GM19455 (cell line): ENCODE measurements around the gene OPA1.
"Not testable (repeated sequence)": the region's sequence is repeated elsewhere in the genome, so short reads cannot be mapped to it uniquely, and the experiment has no call there.

Source experiments
- ATAC-seq: cut with Tn5 transposase; IDR thresholded peaks from one replicate; pipeline ENCODE4 v1.9.1; 2021; ENCODE audit not compliant: unreplicated experiment

Gene OPA1

DNA sequence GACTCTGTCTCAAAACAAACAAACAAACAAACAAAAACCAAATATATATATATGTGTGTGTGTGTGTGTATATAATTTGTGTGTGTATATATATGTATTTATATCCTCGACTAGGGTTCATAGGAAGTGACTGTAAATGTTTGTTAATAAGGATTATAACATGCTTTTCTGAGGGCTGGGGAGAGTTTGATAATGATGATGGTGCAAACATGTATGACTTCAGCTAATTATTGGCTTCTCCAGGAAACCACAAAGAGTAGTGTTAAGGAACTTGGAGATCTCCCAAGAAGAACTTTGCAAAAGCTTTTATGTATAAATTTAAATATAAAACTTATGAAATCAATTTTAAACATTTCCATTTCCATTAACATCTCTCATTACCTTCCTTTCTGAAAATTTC lies 3.9 kb upstream of the OPA1 start:
- no peak for ATAC-seq

DNA sequence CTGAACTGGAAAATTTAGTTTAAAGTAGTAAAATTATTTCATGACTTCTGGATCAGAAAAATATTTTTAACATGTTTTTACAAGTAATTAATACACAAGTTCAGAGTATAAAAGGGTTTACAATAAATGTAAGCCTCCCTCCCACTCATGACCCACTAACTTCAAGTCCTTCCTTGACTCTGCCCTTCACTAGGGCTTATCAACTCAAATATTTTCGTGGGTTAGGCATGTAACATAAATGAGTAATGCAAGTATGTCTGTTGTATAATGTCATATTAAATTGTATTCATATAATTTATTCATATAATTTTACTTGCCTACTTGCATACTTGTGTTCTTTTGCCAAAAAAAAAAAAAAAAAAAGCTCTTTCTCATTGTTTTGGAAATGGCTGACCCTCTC lies 3.4 kb upstream of the OPA1 start:
- no peak for ATAC-seq

DNA sequence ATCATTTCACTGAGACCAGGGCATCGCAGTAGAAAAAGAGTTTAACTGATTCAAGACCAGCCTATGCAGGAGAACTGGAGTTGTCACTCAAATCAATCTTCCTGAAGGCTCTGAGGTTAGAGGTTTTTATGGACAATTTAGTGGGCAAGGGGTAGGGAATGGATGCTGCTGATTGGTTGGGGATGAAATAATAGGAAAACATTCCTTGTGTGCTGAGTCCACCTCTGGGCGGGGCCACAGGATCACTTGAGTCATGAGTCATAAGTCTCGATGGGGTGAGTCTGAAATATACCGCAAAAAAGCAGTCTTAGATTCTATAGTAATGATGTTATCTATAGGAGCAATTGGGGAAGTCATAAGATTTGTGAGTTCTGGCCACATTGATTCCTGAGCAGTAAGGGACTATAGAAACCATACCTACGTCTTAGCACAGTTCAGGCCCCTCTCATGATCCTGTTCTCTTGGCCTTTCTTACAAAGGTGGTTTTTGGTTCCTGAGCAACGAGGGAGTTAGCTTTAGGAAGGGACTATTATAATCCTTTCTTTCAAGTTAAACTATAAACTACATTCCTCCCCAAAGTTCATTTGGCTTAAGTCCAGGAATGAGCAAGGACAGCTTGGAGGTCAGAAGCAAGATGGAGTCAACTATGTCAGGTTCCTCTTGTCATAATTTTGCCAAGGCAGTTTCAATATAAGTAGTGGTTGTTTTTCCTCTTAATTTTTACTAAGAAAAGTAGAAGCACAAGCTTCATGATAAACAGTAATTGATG lies 2.7 kb upstream of the OPA1 start:
- ATAC-seq, result no peak

DNA sequence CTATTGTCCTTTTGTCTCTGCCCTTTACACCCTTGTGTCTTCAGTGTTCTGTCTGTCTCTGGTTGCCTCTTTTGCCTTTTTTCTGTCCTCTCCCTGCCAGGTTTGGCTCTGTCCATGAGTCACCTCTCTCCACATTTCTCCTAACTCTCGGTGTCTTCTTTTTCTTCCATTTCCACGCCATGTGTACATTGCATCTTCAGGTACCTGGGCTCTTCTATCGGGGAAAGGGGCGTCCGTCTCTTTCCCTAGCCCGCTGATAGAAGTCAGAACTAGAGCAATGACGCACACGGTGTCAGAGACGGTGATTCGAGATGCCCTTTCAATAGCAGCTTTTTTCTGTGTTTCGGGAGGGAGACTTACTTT lies 641 bp downstream of the OPA1 start:
- ATAC-seq, result peak; percentile 16

DNA sequence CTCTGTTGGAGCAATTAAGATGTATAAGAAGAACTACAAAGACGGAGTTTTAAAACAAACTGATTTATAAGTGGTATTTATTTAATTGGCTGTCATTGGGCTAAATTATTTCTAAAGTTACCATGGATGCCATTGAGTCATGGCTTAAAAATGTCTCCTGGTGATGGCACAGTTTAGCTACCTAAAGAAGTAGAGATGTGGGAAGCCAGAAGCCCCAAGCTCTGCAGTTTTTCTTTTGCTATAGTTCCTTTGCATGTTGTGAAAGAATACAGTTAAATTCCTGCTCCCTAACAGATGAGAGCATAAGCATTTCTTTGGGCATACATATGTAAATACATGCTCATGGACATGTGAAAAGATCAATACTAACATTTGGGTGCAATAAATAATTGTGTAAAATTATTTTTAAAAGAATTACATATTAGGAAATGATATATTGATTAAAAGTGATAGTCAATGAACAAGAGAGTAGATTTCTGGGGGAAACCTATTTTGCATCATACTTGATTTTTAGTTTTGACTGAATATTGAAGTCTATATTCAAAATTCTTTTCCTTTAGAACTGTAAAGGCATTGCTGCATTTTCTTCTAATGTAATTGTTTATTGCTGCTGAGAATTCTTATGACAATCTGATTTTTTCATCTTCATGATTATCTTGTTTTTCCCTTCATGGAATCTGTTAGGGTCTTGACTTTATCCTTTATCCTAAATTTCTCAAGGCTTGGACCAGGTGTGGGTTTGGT lies 2.1 kb downstream of the OPA1 start:
- no peak for ATAC-seq

DNA sequence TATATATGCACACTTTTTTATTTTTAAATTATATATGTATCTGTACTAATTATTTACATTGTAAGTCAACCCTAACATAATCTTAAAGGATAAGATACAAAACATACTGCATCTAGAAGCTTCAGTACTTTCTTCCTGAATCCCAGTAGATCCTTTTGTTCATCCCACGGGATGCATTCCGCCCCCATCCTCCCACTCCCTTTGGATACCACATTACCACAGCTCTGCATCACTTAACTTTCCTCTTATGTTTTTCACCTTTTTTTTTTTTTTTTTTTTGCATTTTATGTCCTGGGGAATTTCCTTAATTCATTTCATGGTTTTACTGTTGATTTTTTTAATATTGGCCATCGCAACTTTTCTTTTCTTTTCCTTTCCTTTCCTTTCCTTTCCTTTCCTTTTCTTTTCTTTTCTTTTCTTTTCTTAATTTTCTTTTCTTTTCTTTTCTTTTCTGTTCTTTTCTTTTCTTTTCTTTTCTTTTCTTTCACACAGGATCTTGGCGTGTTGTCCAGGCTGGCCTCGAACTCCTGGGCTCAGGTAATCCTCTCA lies 3.0 kb downstream of the OPA1 start:
- no peak for ATAC-seq

DNA sequence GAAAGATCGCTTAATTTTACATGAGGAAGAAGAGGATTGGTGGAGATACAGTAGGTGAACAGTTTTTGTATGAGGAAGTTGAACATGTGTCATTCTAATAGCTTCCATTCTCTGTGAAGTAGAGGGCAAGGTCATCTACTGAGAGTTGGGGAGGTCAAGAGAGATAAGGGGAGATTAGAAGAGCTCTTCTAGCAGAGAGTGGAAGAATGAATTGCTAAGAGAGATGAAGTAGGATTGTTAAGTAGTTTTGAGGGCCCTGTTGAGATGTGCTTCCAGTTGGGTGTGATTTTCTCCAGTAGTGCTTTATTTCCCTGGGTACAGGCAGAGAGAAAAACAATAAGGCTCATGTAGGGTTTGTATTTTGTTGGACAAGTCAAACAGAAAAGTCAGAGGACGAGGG lies 5.2 kb downstream of the OPA1 start:
- ATAC-seq, result no peak

DNA sequence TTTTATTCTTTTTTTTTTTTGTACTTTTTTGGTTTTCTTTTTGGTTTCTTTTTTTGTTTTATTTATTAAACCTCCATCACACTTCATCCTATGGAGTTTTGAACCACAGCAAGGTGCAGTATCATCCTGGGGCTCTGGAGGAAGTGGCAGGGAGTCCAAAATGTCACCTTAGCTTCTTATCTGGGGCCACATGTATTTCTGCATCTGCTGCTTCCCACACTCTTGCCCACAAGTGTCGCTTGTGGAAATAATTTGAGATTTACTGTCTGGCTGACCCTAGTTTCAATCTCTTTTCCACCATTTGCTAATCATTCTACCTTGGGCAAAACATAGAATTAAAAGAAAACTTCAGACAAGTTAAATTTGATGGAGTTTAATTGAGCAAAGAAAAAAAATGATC lies 6.4 kb downstream of the OPA1 start:
- no peak for ATAC-seq

DNA sequence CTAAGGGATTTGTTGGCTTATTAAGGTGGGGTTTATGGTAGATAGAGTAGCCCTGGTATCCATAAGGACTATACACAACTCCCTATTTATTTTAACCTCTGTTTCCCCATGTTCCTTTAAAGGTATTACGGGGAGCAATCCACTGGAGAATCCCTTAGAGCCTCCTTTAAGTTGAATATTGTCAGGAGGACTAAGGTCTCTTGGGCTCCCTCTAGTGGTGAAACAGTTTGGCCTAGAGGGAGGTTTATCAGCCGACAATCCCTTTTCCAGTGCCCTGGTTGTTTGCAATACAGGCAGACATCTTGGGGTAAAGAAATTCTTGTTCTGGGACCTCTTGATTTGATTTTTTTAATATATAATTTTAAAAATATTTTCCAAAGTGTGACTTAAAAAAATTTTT lies 12.9 kb downstream of the OPA1 start:
- peak; percentile 90 for ATAC-seq

DNA sequence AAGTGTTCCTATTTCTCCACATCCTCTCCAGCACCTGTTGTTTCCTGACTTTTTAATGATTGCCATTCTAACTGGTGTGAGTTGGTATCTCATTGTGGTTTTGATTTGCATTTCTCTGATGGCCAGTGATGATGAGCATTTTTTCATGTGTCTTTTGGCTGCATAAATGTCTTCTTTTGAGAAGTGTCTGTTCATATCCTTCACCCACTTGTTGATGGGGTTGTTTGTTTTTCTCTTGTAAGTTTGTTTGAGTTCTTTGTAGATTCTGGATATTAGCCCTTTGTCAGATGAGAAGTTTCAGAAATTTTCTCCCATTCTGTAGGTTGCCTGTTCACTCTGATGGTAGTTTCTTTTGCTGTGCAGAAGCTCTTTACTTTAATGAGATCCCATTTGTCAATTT lies 13.9 kb downstream of the OPA1 start:
- ATAC-seq, result not testable (repeated sequence)

DNA sequence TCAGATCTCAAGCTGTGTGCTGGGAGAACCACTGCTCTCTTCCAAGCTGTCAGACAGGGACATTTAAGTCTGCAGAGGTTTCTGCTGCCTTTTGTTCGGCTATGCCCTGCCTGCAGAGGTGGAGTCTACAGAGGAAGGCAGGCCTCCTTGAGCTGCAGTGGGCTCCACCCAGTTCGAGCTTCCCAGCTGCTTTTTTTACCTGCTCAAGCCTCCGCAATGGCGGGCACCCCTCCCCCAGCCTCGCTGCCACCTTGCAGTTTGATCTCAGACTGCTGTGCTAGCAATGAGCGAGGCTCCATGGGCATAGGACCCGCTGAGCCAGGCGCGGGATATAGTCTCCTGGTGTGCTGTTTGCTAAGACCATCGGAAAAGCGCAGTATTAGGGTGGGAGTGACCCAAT lies 17.5 kb downstream of the OPA1 start:
- not testable (repeated sequence) for ATAC-seq

DNA sequence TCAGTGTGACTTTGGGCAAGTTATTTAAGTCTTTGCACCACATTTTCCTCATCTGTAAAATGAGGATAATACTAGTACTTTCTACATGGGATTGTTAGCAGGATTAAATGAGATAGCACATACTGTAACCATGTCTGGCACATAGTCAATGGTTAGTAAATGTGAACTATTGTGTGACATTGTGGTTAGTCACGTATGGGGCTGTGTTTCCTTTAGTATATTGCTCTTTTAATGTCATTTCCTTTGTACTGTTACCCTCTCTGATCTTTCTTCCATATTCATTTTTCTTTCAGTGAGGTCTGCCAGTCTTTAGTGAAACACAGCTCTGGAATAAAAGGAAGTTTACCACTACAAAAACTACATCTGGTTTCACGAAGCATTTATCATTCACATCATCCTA lies 21.4 kb downstream of the OPA1 start:
- no peak for ATAC-seq

DNA sequence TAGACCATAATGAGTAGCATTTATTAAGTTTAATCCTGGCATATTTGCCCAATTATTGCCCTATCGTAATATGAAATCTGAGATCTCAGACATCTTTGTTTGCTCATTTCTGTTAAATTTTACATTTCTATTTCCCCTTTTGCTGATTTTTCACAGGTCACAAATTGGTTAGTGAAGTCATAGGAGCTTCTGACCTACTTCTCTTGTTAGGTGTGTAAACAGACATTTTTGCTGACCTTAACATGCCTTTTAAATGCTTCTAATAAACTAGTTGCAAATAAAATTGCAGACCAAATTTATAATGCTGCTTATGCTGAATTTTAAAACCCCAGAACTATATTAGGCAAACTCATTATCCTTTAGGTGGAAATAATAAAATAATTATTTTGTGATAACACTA lies 24.6 kb downstream of the OPA1 start:
- no peak for ATAC-seq

DNA sequence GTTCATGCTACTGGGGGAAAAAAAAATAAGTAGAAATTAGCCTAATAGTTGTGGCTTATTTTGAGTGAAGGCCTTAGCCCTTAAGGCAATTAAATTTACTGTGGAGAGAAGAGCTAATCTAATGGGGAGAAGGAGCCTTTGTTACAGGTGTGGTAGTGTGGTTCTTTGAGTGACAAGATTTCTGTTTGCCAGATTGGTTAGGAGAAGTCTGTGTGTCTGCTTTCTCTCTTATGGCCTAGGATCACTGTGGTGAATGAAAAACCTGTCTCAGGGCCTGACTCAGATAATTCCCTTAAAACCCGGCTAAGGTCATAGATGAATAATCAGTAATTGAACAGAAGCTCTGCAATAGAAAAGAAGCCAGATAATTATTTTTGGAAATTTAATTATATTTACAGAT lies 27.0 kb downstream of the OPA1 start:
- ATAC-seq, result peak; percentile 53

DNA sequence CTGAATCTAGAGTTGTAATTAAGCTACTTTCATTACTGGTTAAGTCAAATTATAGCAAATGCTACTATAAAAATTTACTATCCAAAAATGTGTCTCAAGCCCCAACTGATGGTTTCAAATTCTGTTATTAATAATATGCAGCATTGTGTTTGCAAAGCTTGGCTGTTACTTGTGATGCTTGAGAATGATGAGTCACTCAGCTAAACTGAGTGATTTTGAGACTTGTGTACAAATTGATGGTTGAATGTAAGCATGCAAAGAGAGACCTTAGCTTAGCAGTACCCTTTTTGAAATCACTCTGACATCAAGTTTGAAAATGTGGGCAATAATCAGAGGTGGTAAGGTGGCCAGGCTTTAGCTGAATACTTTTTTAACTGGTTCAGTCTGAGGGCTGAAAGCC lies 27.6 kb downstream of the OPA1 start:
- ATAC-seq, result peak; percentile 75

DNA sequence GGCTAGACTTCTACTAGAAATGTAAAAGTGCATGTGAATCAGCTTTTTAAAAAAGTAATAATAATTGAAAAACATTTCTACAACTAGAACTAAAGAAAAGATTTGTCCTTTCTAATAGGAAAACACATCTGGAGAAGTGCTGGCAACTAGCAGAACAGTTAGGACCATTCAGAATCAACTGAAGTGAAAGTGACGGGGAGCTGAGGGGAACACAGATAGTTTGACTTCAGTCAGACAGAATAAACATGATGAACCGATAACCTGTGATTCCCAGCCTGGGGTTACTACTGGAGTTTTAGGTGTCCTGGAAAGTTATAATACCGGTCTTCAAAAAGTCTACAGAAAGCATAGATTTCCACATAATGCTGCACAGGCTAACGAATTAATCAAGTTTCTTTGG lies 28.1 kb downstream of the OPA1 start:
- no peak for ATAC-seq

DNA sequence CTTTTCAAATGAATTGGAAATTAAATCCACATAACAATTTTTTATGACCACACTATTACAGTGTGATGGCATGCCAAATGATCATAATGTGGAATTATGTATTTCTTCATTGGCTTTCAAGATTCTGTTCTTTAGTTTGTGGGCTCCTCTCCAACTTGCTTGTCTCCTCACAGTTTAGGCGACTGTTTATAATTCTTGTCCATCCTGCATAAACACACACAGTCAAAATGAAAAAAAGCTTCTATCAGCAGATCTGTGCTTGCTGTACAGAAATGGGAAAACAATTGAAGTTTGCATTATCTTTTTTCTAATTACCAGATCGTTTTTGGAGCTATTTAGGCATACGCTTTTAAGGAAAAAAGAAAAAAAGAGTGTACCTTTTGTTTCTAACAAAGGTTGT lies 37.0 kb downstream of the OPA1 start:
- ATAC-seq, result no peak

DNA sequence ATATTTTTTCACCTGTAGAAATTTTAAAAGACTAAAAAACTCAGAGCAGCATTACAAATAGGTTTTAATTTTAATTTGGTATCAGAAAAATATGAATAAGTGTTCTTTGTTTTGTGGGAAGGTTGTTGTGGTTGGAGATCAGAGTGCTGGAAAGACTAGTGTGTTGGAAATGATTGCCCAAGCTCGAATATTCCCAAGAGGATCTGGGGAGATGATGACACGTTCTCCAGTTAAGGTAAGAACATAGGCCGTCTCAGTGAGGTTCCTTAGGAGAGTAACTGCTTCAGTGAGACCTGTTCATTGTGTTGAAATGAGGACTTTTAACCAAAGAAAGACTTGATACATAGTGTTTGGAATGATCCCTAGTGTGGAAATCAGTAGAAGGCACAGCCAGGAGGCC lies 44.8 kb downstream of the OPA1 start:
- ATAC-seq, result no peak

DNA sequence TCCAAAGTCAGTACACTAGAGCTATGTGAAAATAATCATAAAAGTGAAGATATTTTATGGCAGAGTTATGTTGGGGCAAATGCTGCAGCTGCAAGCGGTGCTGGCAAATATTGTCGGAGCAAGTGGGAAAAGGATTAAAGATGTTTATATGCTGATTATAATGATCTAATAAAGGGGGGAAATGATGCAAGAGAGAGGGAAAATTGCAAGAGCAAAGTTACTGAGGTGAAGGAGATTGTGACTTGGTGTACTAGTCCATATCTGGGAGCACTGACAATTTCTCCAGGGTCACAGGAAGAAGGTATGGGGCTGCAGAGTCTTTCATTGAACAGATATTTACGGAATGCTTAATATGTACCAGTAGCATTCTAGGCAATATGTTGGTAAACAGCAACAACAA lies 45.8 kb downstream of the OPA1 start:
- no peak for ATAC-seq

DNA sequence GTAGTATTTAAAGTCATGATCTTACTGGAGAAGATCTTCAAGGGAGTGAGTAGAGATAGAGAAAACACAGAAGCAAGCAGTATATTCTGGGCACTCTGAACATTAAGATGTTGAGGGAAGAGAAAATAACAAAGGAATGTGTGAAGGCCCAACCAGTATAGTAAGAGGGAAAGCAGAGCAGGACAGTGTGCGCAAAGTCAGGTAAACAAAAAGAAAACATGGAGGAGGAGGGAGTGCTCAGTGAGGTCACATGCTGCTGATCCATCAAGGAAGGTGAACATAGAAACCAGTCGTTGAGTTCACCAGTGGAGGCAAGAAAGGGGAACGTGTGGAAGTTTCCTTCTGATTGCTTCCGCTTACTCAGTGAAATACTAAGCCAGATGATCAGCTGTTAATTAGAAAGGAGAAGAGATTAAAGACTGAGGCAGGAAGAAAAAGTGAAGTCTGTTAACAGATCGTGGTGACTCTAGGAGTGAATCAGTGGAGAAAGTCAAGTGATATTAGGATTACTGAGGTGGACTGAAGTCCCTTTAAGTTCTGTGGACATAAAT lies 47.2 kb downstream of the OPA1 start:
- ATAC-seq, result no peak

DNA sequence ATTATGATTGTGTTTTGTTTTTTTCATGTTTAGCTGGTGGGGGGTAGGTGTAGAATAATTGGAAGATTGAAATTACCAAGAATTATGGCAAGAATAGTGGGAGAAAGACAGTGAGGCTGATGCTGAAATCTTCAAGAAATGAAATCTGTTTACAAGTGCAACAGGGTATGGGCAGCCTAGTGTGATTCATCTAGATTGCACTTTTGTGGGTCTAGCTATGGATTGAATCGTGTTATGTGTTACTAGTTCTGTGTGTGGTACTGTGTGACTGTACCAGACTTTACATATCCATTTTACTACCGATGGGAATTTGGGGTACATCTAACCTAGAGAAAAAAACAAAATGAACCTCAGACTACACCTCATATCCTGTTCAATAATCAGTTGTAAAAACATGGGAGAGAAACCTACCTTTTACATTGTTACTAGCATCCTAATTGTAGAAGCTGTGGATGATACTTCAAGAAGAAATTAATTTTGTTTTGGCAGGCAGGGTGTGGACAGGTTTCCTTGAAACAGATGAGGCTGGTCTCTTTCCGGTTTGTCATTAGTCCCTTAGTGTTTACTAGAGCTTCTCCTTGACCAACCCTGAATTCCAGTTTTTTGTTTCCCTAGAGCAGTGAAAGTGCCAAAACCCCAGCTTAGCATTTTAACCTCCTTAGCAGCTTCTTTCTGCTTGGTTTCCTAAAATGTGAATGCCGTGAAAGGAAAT lies 47.9 kb downstream of the OPA1 start:
- ATAC-seq, result no peak

DNA sequence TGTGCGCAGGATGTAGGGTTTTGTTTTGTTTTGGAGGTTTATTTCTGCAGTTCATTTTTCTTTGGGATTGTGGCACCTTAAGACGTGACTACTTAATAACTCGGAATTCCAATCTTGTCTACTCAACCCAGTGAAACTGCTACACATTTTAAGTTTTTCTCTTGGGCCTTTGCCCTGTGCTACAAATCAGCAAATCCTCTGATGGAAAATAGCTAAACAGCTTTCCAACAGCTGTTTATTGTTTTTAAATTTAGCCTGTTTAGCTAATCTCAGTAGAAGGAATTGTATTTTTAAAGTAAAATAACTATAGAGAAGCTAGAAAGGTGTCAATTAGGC lies 48.4 kb downstream of the OPA1 start:
- ATAC-seq, result no peak
